NCI-H2081 (cell line): ENCODE results near the gene LYPD3.
"Not testable (repeated sequence)": the region's sequence is repeated elsewhere in the genome, so short reads cannot be mapped to it uniquely, and the experiment has no call there.

Experiments
- DNase-seq, 2 experiments: peaks; one replicate each; lab custom pipeline; 2025; lab: John Stamatoyannopoulos, UW

LYPD3 gene

GRCh38 chr19:43465468-43466120 lies at the start of gene LYPD3:
LYPD3 (minus strand) TSS chr19:43465608; CDS start chr19:43465571, 37 bp downstream.
- DNase-seq, result no peak

DNA sequence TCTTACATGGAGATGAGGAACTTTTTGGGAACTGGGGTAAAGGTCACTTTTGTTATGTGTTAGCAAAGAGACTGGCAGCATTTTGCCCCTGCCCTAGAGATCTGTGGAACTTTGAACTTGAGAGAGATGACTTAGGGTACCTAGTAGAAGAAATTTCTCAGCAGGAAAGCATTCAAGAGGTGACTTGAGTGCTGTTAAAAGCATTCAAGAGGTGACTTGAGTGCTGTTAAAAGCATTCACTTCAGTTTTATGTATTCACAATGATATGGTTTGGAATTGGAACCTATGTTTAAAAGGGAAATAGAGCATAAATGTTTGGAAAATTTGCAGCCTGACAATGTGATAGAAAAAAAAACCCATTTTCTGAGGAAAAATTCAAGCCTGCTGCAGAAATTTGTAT lies 47.0 kb upstream of the LYPD3 start:
- not testable (repeated sequence) for DNase-seq

GRCh38 chr19:43511324-43511723 lies 45.9 kb upstream of the LYPD3 start:
- no peak for DNase-seq

DNA sequence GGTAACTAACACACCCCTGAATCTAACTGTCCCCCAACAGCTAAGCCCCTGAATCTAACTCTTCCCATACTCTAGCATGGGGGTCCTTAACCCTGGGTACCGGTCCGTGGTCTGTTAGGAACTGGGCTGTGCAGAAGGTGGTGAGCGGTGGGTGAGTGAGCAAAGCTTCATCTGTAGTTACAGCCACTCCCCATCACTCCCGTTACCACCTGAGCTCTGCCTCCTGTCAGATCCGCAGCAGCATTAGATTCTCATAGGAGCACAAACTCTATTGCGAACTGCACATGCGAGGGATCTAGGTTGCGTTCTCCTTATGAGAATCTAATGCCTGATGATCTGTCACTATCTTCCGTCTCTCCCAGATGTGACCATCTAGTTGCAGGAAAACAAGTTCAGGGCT lies 45.3 kb upstream of the LYPD3 start:
- DNase-seq, result no peak

DNA sequence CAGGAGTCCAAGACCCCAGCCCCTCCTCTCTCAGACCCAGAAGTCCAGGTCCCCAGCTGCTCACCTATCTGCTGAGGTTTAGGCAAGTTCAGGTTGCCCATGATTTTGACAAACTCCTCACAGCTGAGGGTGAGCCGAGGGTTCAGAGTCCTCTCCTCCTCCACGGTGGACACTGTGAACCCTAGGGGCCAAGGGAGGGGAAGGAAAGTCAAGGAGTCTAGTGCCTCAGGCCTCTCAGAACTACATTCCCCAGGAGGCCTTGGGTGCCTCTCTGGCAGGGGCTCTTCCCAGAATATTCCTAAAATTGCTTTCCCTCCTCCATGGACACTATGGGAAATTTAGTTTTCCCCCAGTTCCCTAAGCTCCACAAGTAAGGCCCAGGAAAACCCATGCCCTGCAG lies 42.5 kb upstream of the LYPD3 start:
- DNase-seq, result no peak

- no peak for DNase-seq
Measured at GRCh38 chr19:43506629-43507028, 41.2 kb upstream of the LYPD3 start.

DNA sequence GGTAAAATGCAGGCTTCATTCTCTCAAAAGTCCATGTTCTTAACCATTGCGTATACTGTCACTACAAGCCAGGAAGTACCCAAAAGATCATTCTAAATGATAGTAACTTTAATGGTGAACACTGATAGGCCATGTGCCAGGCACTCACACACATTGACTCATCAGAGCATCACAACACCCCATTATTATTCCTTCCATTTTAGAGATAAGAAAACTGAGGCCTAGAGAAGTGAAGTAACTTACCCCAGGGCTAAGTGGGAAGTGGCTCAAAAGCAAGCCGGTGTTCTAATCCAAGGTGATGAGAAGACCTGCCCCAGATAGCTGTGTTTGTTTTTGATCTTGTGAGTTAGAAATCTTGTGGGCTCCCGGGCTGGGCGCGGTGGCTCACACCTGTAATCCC lies 40.5 kb upstream of the LYPD3 start:
- DNase-seq, result no peak

GRCh38 chr19:43505186-43505456 lies 39.7 kb upstream of the LYPD3 start:
- DNase-seq, result no peak

- DNase-seq, result peak; percentile 46 to 65
Measured at GRCh38 chr19:43504426-43505185, 39.2 kb upstream of the LYPD3 start, which contains the start of gene PHLDB3. PHLDB3 (minus strand) TSS chr19:43504746; CDS start chr19:43504118, 628 bp downstream.

DNA sequence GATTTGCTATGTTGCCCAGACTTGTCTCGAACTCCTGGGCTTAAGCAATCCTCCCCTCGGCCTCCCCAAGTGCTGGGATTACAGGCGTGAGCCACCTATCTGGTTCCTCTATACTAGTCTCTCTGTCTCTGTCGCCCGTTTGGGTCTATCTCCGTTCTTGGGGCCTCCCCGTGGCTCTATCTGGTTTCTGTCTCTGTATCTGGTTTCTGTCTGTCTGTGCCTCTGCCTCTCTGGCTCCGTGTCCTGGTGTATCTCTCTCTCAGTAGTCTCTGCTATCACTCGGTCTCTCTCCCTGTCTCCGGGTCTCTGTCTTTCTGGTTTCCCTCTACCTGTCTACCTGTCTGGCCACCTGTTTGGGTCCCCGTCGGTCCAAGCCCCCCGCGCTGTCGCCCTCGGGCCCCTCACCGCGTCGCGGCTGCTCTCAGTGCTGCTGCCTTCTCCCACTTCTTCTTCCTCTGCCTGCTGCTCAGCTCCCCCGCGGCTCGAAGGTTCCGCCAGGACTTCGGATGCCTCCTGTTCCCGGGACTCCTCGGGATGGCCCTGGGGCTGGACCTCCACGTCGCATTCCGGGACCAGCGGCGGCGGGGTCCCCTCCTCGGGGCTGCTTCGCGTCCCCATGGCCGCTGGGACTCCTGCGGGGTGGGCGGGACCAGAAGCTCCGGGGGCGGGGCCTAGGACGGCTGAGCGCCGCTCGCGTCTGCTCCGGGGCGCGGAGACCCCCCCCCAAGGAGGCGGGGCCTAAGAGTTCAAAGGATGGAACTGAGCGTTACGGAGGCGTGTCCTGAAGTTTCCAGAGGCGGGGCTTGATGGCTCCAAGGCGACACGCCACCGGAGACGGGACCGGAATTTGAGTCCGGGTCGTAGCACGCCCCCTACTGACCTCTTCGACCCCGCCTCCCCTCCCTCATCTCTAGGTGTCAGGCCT lies 38.4 kb upstream of the LYPD3 start:
- peak; percentile 81 to 85 for DNase-seq

GRCh38 chr19:43502419-43502976 lies 37.1 kb upstream of the LYPD3 start:
- no peak for DNase-seq

GRCh38 chr19:43501661-43502418 lies 36.4 kb upstream of the LYPD3 start:
- no peak for DNase-seq

- no peak for DNase-seq
Measured at GRCh38 chr19:43499042-43499441, 33.6 kb upstream of the LYPD3 start.

- DNase-seq, result no peak
Measured at GRCh38 chr19:43498233-43498842, 32.9 kb upstream of the LYPD3 start.

DNA sequence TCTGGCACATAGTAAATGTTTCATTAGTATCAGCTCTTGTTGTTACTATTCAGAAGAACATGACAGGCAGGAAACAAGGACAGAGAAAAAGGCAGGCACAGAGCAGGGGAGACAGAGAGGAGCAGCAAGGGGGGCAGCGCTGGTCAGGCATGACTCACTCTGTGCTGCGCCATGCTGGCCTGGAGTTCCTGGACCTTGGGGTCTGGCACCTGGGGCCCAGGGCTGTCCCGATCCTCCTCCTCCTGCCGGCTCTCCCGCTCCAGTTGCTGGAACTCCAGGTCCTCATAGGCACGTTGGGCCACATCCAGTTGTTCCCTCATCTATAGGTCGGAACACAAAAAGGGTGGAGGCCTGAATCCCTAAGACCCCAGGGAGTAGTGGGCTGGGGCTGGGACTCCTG lies 31.6 kb upstream of the LYPD3 start:
- DNase-seq, result no peak

DNA sequence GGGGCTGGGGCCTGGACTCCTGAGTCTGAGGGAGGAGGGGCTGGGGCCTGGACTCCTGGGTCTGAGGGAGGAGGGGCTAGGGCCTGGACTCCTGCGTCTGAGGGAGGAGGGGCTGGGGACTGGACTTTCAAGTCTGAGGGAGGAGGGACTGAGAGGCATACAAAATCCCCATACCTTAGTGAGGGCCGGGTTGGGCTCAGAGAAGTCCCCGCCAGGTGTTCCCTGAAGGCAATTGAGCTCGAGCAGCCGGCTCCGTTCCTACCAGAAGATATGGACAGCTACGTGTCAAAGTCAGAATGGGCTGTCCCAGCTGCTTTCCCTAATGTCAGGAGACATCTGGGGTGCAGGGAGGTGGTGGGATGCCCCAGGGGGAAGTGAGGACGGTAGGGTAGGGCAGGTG lies 29.7 kb upstream of the LYPD3 start:
- DNase-seq, result no peak

GRCh38 chr19:43490759-43491158 lies 25.4 kb upstream of the LYPD3 start:
- no peak for DNase-seq

DNA sequence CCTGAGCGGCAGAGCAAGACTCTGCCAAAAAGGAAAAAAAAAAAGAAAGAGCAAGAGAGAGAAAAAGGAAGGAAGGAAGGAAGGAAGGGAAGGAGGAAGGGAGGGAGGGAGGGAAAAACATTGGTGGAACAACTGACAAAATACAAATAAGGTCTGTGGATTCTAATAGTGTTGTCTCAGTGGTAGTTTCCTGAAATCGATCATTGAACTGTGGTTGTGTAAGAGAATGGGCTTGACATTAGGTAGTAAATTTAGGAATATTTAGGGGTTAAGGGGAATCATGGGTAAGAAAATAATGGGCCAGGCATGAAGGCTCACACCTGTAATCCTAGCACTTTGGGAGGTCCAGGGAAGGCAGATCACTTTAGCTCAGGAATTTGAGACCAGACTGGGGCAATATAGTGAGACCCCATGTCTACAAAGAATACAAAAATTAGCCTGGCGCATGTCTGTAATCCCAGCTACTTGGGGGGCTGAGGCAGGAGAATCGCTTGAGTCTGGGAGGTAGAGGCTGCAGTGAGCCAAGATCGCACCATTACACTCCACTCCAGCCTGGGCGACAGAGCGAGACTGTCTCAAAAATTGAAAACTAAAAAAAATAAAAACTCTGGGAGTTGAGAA lies 24.7 kb upstream of the LYPD3 start:
- DNase-seq, result no peak

GRCh38 chr19:43489310-43489709 lies 23.9 kb upstream of the LYPD3 start:
- no peak for DNase-seq

- DNase-seq, result no peak
Measured at GRCh38 chr19:43488179-43488578, 22.8 kb upstream of the LYPD3 start.

DNA sequence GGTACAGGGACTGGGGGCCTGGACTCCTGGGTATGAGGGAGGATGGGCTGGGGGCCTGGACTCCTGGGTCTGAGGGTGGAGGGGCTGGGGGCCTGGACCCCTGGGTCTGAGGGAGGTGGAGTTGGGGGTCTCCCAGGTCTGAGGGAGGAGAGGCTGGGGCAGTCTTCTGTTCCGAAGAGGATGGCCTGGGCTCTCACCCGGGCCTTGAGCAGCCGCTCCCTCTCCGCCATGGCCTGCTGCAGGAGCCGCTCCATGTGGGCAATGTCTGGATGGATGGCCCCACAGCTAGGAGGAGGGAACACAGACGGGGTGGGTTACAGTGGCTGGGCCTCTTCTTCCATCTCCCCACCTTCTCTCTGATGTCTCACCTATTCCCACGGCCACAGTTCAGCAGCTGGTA lies 21.0 kb upstream of the LYPD3 start:
- no peak for DNase-seq
